GM18507 (cell line): Measurements from ENCODE around the gene GLIS1.

ENCODE experiments used
- DNase-seq: peaks from one replicate; pipeline ENCODE4 v3.0.0; 2011; ENCODE audit warnings: low read depth; ENCODE audit not compliant: insufficient read length; ENCODE audit errors: extremely low spot score
- FAIRE-seq: peaks from 2 replicates; lab custom pipeline; 2011; peaks lifted over from hg19 to GRCh38; lab: Jason Lieb, UNC

GLIS1 gene

DNA sequence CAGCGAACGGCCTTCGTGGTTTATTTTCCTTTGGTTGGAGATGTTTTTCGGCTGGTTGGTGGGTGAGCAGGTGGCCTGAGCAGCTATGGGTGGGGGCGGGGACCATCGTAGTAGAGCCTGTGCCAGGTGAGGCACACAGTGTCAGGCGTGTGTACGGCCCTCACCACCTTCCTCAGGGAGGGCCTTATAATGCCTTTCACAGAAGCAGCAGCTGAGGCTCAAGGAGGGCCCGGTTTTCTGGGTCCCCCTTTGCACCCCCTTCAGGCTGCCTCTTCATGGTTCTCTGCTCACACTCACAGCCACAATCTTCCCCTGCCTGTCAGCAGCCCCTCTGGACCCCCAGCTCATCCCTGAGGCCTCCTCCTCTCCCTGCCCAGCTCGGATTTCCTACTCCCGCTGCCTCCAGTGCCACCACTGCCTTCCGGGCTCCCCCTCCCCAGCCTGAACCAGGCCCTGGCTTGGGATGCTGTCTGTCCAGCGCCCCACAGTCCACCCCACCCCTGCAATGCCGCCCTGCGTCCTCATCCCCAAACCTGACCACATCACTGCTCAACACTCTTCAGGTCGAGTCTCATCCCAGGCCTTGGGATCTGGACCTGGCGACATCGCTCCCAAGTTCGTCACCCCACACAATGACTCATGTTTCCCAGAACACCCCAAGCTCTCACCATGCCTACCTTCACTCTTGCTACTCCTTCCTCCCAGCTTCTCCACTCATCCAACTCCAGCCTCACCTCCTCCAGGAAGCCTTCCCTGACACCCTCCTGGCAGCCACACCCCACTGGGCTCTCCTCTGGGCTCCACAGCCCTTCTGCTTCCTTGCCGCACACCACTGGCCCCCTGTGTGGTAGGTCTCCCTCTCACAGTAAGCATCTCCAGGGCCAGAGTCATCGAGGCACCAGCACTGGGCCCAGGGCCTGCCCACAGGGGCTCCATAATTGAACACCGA, 225.9 kb downstream of the GLIS1 start:
- FAIRE-seq: no peak
- no peak for DNase-seq

DNA sequence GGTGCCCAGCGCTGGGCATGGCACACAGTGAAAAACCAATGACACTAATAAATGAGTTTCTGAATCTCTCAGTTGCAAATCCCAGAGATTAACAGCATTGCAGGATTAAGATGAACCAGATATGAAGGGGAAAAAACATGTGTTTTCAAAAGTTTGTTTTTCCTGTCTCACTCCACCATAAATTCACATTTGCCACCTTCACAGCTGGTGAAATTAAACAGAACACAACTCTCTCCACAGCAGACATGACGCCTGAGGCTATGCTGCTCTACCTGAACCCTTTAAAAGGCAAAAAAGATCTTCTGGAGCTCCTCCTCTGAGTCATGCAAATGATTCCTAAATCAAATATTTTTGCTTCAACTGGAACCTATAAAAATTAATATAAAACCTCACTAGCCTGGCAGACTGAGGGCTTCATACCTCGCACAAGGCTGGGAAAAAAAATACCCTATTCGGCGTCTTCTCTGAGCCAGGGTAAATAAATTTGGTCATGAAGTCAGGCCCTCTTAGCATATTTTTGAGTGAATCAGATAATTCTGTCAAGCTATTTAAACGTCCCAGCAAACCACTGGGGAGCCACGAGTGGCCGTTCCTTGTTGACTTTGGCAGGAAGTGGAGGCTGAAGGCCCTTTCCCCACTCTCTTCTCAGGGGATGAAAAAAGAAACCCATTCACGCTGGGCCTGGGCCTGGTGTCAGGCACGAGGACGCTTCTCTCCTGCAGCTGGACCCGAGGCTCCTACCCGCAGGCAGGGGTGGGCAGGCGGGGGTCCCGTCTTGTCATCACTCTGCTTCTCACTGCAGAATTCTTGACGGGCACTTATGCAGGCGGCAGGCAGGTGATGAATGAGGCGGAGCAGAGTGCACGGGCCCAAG, 226.8 kb downstream of the GLIS1 start:
- DNase-seq (no peak), FAIRE-seq (no peak)

DNA sequence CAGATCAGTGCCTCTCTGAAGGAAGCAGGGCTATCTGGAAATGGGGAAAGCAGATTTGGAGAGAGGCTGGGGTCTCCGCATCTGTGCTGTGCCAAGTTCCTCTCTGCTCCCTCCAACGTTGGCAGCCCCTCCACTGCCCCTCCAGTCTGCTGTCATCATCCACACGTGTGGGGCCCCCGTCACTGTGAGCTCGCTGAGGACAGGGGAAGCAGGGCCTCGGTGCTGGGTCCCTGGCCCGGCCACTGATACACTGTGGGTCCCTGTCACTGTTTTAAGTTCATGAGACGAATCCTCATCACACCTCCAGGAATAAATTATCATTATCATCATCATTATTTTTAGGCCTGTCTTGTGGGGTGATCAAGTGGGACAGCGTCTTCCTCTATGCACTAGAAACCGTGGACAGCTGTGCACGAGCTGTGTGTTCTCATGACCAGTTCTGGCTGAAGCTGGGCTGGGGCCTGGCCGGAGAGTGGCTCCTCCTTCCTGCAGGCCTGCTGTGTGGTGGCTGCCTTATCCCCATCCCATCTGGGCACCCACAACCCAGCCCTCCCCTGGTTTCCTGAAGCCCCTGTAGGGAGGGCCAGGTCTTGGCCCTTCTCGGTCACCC, 227.5 kb downstream of the GLIS1 start:
- FAIRE-seq (no peak), DNase-seq (no peak)

DNA sequence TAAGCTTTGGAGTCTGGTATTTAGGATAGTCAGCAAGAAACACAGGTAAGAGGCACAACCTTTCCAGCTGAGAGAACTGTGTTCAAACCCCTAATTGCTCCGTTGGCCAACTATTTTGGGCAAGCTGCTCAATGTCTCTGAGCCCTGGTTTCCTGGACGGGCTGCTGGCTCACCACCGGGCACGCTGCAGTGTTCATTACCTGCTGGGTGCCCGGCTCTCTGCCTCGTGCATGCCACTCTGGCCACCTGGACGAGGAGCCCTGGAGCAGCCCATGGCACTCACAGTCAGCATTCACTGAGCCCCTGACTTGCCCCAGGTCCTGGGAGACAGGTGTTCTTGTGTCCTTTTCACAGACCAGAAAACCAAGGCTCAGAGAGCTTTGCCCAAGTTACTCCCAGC, 228.7 kb downstream of the GLIS1 start:
- DNase-seq: no peak
- FAIRE-seq: no peak

DNA sequence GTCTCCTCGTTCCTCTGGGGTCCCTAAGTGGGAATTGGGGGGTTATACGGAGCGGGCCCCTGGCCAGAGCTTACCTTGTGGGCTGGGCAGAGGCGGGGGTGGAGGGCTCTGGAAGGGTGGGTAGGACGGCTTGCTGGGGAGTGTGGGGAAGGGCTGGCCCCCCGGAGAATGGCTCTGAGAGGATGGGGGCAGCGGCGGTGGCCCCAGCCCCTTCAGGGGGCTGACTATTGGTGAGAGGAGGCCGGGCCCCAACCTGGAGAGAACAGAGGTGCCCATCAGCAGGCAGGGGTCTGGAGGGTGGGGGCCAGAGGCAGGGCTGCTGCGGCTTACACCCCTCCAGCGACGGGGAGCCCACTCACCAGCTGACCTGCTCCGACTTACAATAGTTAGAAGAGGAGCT, 229.2 kb downstream of the GLIS1 start:
- FAIRE-seq: no peak
- no peak for DNase-seq

DNA sequence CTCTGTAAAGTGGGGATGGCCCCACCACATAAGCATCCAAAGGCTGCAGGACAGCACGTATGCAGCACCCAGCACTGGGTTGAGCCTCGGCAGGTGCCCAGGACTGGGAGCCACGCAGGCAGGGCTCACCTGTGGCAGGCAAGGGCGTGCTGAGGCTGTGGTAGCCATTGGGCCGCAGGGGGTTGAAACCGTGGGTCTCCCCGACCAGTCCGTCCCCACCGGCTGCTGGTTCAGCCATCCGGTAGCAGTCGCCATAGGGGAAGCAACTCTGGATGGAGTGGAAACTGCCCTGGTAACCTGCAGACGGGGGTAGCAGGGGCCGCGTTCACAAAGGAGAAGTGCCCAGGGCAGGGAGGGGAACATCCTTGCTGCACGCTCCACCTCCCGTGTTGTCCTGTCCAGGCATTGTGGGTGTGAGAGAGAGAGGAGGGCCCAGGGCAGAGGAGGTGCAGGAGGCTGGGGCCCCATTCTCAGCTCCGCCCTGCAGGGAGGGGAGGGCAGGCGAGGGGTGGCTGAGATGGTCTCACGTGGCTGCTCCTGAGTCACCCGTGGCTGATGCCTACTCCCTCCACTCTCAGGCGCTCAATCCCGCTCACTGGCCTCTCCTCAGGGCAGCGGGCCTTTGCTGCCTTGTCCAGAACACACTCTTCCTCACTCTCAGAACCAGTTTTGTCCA, 229.8 kb downstream of the GLIS1 start:
- FAIRE-seq: no peak

DNA sequence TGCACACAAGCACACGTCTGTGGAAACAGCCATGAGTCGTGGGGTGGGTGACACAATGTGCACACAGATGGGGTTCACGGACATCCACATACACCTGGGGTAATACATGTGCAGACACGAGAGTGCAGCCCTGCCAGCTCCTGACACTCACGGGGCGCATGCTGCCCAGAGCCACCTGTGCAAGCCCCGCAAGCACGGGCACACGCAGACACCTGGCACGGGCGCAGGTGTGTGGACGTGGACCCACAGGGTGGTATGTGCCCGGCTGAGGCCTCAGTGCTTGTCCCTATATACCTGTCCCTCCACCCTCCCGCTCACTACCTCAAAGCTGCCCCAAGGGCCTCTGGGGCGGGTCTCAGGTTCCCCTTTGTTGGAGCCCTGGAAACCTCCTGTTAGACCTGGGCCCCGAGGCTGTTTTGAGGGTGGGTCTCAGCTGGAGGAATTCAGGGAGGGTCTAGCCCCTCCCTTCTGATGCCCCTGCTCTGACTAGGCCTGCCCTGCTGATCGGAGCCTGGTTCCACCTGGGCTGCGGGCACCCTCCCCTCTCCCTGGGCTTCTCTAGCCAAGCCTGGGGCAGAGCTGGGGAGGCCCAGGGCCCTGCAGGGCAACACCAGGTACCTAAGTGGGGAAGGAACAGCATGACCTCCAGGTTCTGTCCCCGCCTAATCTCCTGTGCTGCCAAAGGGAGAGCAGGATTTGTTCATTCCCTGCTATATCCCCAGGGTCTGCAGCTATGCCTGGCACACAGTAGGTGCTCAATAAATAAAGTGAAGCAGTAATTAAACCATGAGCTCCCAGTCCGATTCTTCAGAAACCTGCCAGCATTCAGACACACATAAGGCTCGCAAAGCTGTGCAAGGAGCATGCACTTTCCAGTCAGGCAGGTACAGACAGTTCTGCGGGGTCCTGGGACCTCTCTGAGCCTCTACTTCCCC, 230.6 kb downstream of the GLIS1 start:
- no peak for FAIRE-seq
- no peak for DNase-seq

More for the DNA sequence above, 229.8 kb downstream of the GLIS1 start:
- DNase-seq: no peak

DNA sequence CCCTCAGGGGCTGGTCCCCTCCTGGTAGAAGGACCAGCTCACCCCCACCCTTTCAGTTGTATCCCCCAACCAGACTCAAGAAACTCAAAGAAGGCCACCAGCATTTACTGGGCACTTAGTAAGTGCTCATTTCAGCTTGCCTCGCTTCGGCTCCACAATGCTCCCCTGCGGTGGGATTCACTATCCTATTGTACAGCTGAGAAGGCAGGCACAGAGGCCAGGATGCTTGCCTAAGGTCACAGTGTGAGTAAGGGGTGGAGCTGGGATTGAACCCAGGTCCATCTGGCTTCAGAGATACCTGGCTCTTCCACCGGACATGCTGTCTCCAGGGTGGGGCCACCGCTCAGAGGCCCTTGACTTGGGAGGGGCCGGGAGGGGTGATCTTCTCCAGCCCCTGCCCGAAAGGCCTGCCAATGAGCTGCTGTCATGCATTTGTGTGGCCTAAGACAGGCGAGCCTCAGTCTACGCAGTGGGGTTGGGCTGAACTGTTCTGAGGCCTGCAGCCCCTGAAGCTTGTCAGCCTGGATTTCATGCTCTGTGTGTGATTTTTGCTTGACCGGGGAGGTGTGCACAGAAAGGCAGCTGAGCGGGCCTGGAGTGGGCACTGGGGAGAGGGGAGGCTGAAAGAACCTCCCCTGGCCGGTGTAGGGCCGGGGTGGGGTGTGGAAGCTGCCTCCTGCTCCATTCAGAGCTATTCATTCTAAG, 231.7 kb downstream of the GLIS1 start:
- DNase-seq (no peak), FAIRE-seq (no peak)

DNA sequence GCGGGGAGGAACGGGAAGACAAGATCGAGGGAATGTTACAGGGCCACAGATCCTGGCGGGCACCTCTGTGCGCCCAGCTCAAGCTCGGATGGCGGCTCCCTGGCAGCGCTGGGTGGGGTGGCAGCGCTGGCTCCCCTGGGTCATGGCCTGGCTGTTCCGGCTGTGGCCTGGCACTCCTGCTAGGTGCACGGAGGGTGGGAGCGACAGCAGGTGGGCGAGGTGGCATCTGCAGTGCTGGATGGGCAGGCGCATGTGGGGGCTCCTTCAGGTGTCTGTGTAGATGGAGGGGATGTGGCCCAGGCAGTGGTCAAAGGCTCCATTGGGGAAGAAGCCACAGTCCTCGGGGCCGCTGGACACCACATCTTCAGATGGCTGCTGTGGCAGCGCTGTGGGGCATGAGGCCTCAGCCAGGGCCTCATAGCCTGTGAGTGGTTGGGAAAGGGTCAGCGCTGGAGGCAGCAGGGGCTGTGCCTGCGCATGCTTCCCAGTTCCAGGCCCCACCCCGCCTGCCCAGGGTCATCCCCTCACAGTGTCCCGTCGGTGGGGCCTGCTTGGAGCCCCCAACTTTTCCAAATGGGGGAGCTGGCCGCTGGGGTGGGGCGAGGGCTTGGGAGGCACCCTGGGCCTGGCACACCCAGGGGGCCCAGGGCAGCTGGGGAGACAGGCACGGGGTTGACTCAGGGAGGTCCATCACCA, 232.5 kb downstream of the GLIS1 start:
- FAIRE-seq (no peak), DNase-seq (no peak)

DNA sequence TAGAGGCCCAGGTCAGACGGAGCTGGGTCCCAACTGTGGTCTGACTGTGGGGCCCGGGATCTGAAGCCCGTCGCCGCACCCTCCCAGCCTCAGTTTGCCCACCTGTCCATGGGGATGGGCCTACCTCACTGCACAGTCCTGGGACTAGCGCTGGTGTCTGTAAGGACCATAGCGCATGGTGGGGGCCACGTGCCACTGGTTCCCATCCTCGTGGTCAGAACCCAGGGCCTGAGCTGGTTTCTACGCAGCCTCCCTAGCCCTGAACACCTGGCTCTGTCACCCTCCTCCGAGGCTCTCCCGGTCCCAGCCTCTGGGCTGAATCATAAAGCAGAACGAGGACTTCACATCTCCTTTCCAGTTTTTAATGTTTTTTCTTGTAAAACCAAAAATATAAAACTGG, 233.1 kb downstream of the GLIS1 start:
- no peak for FAIRE-seq

DNA sequence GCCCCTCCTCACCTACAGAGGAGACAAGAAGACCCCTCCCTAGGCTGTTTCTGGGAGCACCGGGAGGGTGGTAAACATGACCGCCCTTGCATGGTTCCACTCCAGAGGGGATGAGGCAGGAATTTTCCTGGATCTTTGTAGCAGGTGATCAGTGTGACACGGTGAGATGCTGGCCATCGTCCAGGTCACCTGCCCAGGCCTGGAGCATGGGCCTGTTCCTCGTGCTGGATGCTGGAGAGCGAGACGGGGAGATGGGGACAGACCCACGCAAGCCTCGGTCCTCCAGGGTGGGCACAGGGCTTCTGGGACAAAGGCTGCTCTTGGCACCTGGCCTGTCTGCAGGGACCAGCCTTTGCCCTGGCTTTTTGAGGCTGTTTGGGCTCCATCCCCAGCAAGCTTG, 233.6 kb downstream of the GLIS1 start:
- no peak for FAIRE-seq

More for the DNA sequence above, 233.1 kb downstream of the GLIS1 start:
- DNase-seq: no peak

DNA sequence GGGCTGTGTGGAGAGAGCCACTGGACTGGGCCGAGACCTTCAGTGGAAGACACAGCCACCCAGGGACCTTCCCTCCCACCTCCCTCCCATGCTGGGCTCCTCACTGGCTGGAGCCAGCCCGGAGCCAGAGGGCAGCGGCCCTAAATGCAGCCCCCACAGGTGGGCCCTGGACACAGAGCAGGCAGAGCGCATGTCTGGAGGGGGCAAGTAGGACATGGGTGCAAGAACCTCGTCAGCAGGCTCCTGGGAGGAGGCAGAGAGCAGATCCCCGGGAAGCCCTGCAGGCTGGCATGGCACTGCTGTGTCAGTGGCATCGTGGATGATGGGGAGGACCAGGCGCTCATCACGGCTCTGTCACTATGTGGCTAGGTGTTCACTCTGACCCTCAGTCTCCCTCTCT, 234.1 kb downstream of the GLIS1 start:
- FAIRE-seq: no peak

More for the DNA sequence above, 233.6 kb downstream of the GLIS1 start:
- DNase-seq: no peak

DNA sequence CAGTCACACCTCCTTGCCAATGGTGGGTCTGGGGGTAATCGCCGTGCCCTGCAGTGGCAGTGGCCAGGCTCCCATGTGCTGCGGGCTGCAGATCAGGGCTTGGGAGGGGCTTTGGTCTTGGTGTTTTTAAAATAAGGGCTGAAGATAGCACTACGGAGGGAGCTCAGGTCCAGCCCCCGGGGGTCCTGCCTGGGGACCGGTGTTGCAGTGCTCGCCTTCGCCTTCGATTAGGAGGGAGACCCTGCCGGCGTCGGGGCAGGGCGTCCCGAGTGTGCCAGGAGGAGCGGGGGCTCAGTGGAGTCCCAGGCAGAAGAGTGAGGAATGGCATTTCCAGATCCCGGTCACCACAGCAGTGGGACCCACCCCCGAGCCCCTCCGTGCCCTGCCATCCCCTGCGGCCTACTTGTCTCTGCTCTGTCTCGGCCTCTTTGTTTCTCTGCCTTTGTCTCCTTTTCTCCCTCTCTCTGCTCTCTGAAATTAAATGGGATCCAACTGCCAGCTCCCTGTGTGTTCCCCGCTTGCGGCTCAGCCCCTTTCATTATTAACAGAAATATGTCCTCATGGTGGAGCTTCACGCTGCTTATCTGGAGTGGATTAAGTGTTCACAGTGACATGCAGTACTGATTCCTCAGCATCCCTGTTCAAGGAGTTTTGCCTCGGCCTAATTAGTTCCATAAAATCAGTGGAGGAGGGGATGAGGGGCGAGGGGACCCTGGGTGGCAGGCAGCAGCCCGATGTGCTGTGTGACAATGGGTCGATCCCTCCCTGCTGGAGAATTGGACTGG, 235.3 kb downstream of the GLIS1 start:
- no peak for FAIRE-seq
- DNase-seq: no peak

More for the DNA sequence above, 234.1 kb downstream of the GLIS1 start:
- DNase-seq: no peak

DNA sequence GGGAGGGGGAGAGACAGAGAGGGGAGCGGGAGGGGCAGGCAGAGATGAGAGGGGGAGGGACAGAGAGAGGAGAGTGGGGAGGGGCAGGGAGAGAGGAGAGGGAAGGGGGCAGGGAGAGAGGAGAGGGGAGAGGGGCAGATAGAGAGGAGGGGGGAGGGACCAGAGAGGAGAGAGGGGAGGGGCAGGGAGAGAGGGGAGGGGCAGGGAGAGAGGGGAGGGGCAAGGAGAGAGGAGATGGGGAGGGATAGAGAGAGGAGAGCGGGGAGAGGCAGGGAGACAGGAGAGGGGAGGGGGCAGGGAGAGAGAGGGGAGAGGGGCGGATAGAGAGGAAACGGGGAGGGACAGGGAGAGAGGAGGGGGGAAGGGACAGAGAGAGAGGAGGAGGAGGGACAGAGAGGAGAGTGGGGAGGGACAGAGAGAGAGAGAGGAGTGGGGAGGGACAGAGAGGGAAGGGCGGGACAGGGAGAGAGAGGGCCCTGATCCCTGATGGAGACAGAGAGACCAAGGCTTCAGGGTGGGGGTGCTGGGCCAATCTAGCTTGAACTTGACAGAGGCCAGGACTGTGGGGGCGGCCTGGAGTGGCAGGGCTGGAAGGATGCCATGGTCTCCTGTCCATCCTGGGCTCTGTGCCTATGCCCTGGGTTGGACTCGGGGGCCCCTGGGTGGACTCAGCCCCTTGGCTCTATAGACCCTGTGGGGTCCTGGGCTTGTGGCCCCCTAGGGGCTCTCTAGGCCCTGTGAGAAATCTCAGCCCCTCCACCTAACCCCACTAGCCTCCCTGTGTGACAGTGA, 236.1 kb downstream of the GLIS1 start:
- DNase-seq (no peak), FAIRE-seq (no peak)

DNA sequence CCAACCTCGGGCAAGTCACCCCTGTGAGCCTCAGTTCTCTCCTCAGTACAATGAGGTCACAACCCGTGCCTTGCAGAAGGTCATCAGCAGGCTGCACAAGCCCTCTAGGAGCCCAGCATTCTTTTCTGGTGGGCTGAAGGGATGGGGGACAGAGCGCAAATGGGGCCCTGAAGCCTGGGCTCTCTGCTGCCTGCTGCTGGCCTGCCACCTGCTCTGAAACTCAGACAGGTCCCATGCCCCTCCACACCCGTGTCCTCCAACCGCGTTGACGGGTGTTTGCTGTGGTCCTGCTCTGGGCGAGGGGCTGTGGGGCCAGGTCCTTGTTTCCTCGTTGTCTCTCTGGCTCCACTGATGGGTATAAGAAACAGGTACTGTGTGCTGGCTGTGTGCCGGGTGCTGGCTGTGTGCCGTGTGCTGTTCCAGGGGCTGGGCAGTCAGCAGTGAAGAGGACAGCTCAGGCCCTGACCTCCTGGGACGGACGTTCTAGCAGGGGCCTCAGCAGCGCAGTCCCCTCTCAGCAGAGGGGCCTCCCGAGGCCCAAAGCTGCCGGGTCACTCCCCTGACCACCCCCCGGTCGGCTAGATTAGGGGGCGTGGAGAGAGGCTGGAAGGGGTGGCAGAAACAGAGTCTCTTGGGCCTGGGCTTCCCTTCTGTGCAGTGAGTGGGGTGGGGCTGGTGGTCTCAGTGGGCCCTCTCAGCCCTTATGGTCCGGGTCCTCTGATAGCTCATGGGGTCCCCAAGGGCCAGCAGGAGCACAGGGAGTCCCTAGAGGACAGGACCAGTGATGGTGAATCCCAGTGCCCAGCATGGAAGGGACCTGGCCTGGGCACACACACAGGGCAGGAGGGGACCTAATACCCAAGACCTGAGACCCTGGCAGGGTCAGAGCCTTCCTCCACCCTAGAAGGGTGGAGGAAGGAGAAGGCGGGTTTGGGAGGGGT, 237.6 kb downstream of the GLIS1 start:
- no peak for FAIRE-seq
- DNase-seq: no peak
